Type B pancreatic cell (in vitro differentiated cells): ENCODE results near the gene PPM1F. TPM values are rescaled to one million over a fixed set of nuclear protein-coding genes. Genes with fewer than 3 reads are reported as not detected.
"Not testable (repeated sequence)": the region's sequence is repeated elsewhere in the genome, so short reads cannot be mapped to it uniquely, and the experiment has no call there.

ENCODE experiments used
- DNase-seq: peaks from one replicate; pipeline ENCODE4 v3.0.0; 2021; ENCODE audit warnings: mixed read lengths; ENCODE audit not compliant: unreplicated experiment; ENCODE audit errors: extremely low spot score
- H3K27ac Mint-ChIP-seq: 2 replicates; pipeline ENCODE4 v1.8.0; 2021; ENCODE audit warnings: mild to moderate bottlenecking, mixed read lengths
- H3K27me3 Mint-ChIP-seq: 2 replicates; pipeline ENCODE4 v1.8.0; 2021; ENCODE audit warnings: mixed read lengths
- H3K36me3 Mint-ChIP-seq: 2 replicates; pipeline ENCODE4 v1.8.0; 2021; ENCODE audit warnings: mixed read lengths
- H3K4me1 Mint-ChIP-seq: one replicate; pipeline ENCODE4 v1.8.0; 2021; ENCODE audit warnings: mixed read lengths; ENCODE audit not compliant: unreplicated experiment
- H3K4me3 Mint-ChIP-seq: 2 replicates; pipeline ENCODE4 v1.8.0; 2021; ENCODE audit warnings: mild to moderate bottlenecking, mixed read lengths
- H3K9me3 Mint-ChIP-seq: 2 replicates; pipeline ENCODE4 v1.8.0; 2021; ENCODE audit warnings: mixed read lengths
- total RNA-seq: library from RNA; stranded (reverse); gene quantifications from 2 replicates; pipeline ENCODE4 v1.2.1, GENCODE V29; 2021; ENCODE audit warnings: low replicate concordance
- TF ChIP-seq, protein P1 (sequence below): fragments of 200-600 bp; sonication (generic); conservative IDR thresholded peaks from 2 replicates; pipeline ENCODE4 v1.5.0; 2021; ENCODE audit warnings: antibody characterized with exemption, mild to moderate bottlenecking

The PPM1F gene
- total RNA-seq, 1 donor from 2014 or later = 25.1 TPM

DNA sequence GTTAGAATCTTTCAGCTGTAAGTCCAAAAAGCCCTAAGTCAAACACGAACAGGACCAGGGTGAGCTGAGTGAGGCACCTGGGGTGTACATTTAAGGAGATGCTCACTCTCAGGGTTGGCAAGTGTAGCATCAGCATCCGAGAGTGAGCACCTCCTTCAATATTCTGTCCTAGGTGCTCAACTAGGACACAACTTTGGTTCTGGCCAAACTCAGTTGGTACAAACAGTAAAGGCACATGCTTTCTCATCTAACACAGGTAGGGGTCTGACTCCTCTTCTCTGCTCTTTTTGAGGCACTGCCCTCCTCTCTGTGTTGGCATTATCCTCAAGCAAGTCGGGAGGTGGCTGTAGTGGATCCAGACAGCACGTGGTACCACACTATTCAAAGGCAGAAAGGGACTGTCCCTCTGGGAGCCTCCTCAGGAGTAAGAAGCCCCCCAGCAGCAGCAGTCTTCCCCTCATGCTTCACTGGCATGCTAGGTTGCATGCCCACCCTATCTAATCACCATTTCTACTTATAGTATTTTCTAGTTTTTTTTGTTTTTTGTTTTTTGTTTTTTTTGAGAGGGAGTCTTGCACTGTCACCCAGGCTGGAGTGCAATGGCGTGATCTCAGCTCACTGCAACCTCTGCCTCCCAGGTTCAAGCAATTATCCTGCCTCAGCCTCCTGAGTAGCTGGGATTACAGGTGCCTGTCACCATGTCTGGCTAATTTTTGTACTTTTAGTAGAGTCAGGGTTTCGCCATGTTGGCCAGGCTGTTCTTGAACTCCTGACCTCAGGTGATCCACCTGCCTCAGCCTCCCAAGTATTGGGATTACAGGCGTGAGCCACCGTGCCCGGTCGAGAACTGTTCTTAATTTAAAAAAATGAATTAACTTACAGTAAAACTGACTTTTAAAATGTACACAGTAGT, 70.6 kb downstream of the PPM1F start:
- Mint-ChIP-seq H3K27me3 (peaks cover 3% of the 10 kb centered on the region), H3K36me3 (no peaks in the 10 kb centered on the region), H3K27ac (no peak overlapping the region), H3K4me3 (no peak overlapping the region), H3K4me1 (no peaks in the 10 kb centered on the region), H3K9me3 (no peaks in the 10 kb centered on the region)
- TF ChIP-seq, protein P1, sequence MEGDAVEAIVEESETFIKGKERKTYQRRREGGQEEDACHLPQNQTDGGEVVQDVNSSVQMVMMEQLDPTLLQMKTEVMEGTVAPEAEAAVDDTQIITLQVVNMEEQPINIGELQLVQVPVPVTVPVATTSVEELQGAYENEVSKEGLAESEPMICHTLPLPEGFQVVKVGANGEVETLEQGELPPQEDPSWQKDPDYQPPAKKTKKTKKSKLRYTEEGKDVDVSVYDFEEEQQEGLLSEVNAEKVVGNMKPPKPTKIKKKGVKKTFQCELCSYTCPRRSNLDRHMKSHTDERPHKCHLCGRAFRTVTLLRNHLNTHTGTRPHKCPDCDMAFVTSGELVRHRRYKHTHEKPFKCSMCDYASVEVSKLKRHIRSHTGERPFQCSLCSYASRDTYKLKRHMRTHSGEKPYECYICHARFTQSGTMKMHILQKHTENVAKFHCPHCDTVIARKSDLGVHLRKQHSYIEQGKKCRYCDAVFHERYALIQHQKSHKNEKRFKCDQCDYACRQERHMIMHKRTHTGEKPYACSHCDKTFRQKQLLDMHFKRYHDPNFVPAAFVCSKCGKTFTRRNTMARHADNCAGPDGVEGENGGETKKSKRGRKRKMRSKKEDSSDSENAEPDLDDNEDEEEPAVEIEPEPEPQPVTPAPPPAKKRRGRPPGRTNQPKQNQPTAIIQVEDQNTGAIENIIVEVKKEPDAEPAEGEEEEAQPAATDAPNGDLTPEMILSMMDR = no peak
- no peak for DNase-seq

GRCh38 chr22:21876486-21877176, 76.0 kb downstream of the PPM1F start:
- Mint-ChIP-seq H3K27ac (no peak overlapping the region), H3K9me3 (no peaks in the 10 kb centered on the region), H3K4me3 (no peak overlapping the region), H3K36me3 (peaks cover 3% of the 10 kb centered on the region), H3K27me3 (no peaks in the 10 kb centered on the region), H3K4me1 (no peaks in the 10 kb centered on the region)
- DNase-seq = no peak
- TF ChIP-seq, protein P1 = no peak

DNA sequence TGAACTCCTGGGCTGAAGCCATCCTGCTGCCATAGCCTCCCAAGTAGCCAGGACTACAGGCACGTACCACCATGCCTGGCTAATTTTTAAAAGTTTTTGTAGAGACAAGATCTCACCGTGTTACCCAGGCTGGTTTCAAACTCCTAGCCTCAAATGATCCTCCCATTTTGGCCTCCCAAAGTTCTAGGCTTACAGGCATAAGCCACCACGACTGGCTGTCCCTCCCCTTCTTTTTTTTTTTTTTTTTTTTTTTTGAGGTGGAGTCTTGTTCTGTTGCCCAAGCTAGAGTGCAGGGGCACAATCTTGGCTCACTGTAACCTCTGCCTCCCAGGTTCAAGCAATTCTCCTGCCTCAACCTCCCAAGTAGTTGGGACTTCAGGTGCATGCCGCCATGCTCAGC, 77.7 kb downstream of the PPM1F start:
- H3K4me3 Mint-ChIP-seq, DNase-seq, H3K27ac Mint-ChIP-seq, H3K27me3 Mint-ChIP-seq, H3K9me3 Mint-ChIP-seq, H3K4me1 Mint-ChIP-seq, H3K36me3 Mint-ChIP-seq: not testable (repeated sequence)

GRCh38 chr22:21873619-21874018, 79.0 kb downstream of the PPM1F start:
- TF ChIP-seq, protein P1 = no peak
- Mint-ChIP-seq H3K27me3 (no peaks in the 10 kb centered on the region), H3K4me1 (no peaks in the 10 kb centered on the region), H3K4me3 (no peak overlapping the region), H3K9me3 (no peaks in the 10 kb centered on the region), H3K27ac (no peak overlapping the region), H3K36me3 (peaks cover 3% of the 10 kb centered on the region)
- DNase-seq = no peak

DNA sequence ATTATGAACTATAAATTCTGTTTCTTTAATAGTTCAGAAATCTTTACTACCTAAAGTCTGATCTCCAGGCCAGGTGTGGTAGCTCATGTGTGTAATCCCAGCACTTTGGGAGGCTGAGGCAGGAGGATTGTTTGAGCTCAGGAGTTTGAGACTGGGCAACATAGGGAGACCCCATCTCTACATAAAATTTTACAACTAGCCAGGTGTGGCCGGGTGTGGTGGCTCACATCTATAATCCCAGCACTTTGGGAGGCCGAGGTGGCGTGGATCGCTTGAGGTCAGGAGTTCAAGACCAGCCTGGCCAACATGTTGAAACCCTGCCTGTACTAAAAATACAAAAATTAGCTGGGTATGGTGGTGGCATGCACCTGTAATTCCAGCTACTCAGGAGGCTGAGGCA, 79.9 kb downstream of the PPM1F start:
- not testable (repeated sequence) for H3K27me3 Mint-ChIP-seq, H3K36me3 Mint-ChIP-seq, DNase-seq, H3K9me3 Mint-ChIP-seq, H3K27ac Mint-ChIP-seq, H3K4me1 Mint-ChIP-seq, H3K4me3 Mint-ChIP-seq

Other genes starting within 250 kb of the PPM1F start
- 7.8 and 19.3 TPM in 2 replicates for gene YPEL1, start 217.1 kb downstream of the PPM1F start, total RNA-seq
- gene MAPK1, start 85.2 kb downstream of the PPM1F start, total RNA-seq = 112 and 130 TPM in 2 replicates
- 47.7 and 66.3 TPM in 2 replicates for gene TOP3B, start 29.9 kb upstream of the PPM1F start, total RNA-seq